Thyroid gland (tissue), 4 donors: ENCODE measurements around the gene TFPI.

ENCODE experiments used
- CTCF ChIP-seq, 6 experiments: fragments of 200-600 bp in 3 of 6; fragments of 450-650 bp in 3 of 6; sonication (generic) in 3 of 6; IDR thresholded peaks; one replicate each; pipeline ENCODE4 v1.5.1; 2016 to 2019; ENCODE audit warnings: antibody characterized with exemption in 6 of 6, mild to moderate bottlenecking in 2 of 6, inconsistent platforms in 1 of 6, moderate library complexity in 1 of 6
- POLR2A ChIP-seq, 2 donors: fragments of 450-650 bp; IDR thresholded peaks; one replicate each; pipeline ENCODE4 v1.6.1; 2017; ENCODE audit warnings: antibody characterized with exemption in 2 of 2, mild to moderate bottlenecking in 2 of 2, moderate library complexity in 1 of 2

DNA sequence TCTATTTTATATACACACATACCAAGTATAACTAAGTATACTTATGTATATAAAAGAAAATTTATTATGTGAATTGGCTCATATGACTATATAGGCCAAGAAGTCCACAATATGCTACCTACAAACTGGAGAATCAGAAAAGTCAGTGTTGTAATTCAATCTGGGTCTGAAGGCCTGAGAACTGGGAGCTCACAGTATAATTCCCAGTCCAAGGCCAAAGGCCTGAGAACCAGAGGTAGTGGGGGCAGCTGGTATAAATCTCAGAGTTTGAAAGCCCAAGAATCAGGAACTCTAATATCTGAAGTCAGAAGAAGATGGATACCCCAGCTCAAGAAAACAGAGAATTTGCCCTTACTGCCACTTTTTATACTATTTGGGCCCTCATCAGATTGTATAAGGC lies 38.9 kb upstream of the TFPI start:
- TF ChIP-seq POLR2A (IDR thresholded peaks at IDR 0.05): no peak
- TF ChIP-seq CTCF (IDR thresholded peaks at IDR 0.05): no peak
